K562 (cell line): ENCODE results near the gene CCDC141. TPM values are rescaled to one million over a fixed set of nuclear protein-coding genes. Genes with fewer than 3 reads are reported as not detected.

Source experiments
- ATAC-seq: fragments of 200-7000 bp; cut with Tn5 transposase; 3 replicates; pipeline ENCODE4 v1.9.1; 2020; ENCODE audit warnings: moderate library complexity
- BruUV-seq: library from RNA; stranded (reverse); fragments of 400-500 nt; replicated peaks from 2 replicates; lab custom pipeline; 2021; lab: Mats Ljungman, UMichigan
- CTCF ChIA-PET: fragments of 300-600 bp; formaldehyde crosslinking; extraction: SDS; loops from one replicate; lab custom pipeline; 2021; ENCODE audit warnings: low intra/inter-chr PET ratio; lab: Yijun Ruan, JAX
- POLR2A ChIA-PET: fragments of 300-600, 350-650 bp; sonication (Branson Sonifier 250); formaldehyde crosslinking; extraction: SDS; loops from one replicate; lab custom pipeline; 2021; ENCODE audit warnings: antibody characterized with exemption, inconsistent platforms; lab: Yijun Ruan, JAX
- DNase-seq, 4 experiments: peaks; one replicate each; pipeline versions ENCODE4 v3.0.0 to v3.0.0-alpha.2; 2011 to 2018; ENCODE audit warnings: low spot score in 3 of 4, mixed read lengths in 3 of 4; ENCODE audit errors: extremely low read depth in 1 of 4
- FAIRE-seq: peaks from 2 replicates; lab custom pipeline; 2011; peaks lifted over from hg19 to GRCh38; lab: Jason Lieb, UNC
- H2AFZ ChIP-seq: 2 replicates; pipeline ENCODE4 v1.6.0; 2011; ENCODE audit warnings: low read depth, low read length, control low read depth, inconsistent platforms
- H3K27ac ChIP-seq: fragments of 200-600 bp; 3 replicates; pipeline ENCODE4 v1.8.0; 2011; ENCODE audit warnings: low read depth, mild to moderate bottlenecking, control low read depth, inconsistent platforms, low read length, moderate library complexity, mixed read lengths; ENCODE audit errors: extremely low read depth
- H3K27me3 ChIP-seq, 2 experiments: fragments of 300-600 bp in 1 of 2; 2 replicates in 1 of 2; 3 replicates in 1 of 2; pipeline versions ENCODE4 v1.6.0 to v1.8.0; 2011; ENCODE audit warnings: inconsistent platforms in 2 of 2, low read length in 2 of 2, mild to moderate bottlenecking in 1 of 2, mixed read lengths in 1 of 2, moderate library complexity in 1 of 2; ENCODE audit not compliant: control insufficient read depth in 2 of 2, insufficient read depth in 2 of 2
- H3K36me3 ChIP-seq: fragments of 300-600 bp; 3 replicates; pipeline ENCODE4 v1.8.0; 2011; ENCODE audit warnings: mild to moderate bottlenecking, low read length, inconsistent platforms; ENCODE audit not compliant: control insufficient read depth, insufficient read depth
- H3K4me1 ChIP-seq, 2 experiments: fragments of 200-600 bp in 1 of 2; replicated peaks in 1 of 2; 2 replicates in 1 of 2; 3 replicates in 1 of 2; pipeline versions ENCODE4 v1.5.1 to v1.8.0; 2011; ENCODE audit warnings: inconsistent platforms in 2 of 2, low read length in 2 of 2, mild to moderate bottlenecking in 1 of 2, mixed read lengths in 1 of 2, moderate library complexity in 1 of 2; ENCODE audit not compliant: control insufficient read depth in 2 of 2, insufficient read depth in 2 of 2
- H3K4me2 ChIP-seq: 2 replicates; pipeline ENCODE4 v1.6.1; 2011; ENCODE audit warnings: low read length, control low read depth, inconsistent platforms, mixed read lengths; ENCODE audit not compliant: insufficient read depth
- H3K4me3 ChIP-seq: fragments of 200-600 bp; sonication (generic), shearing (Covaris generic); 2 replicates; pipeline ENCODE4 v1.5.1; 2016; ENCODE audit warnings: control low read depth, inconsistent platforms
- H3K79me2 ChIP-seq: fragments of 200-600 bp; 3 replicates; pipeline ENCODE4 v1.8.0; 2011; ENCODE audit warnings: low read length, inconsistent platforms; ENCODE audit not compliant: control insufficient read depth, insufficient read depth
- H3K9ac ChIP-seq, 2 experiments: 2 replicates each; pipeline versions ENCODE4 v1.6.0 to v1.6.1; 2011; ENCODE audit warnings: low read depth in 2 of 2, low read length in 2 of 2, control low read depth in 1 of 2, inconsistent platforms in 1 of 2, mild to moderate bottlenecking in 1 of 2, mixed read lengths in 1 of 2; ENCODE audit not compliant: insufficient read depth in 1 of 2
- H3K9me1 ChIP-seq: one replicate; pipeline ENCODE4 v1.6.0; 2011; ENCODE audit warnings: inconsistent platforms, mild to moderate bottlenecking, low read length, moderate library complexity; ENCODE audit not compliant: control insufficient read depth, insufficient read depth
- H3K9me3 ChIP-seq: replicated peaks from 2 replicates; pipeline ENCODE4 v1.5.1; 2011; ENCODE audit warnings: low read depth, low read length, inconsistent platforms; ENCODE audit not compliant: control insufficient read depth, insufficient read depth
- H4K20me1 ChIP-seq: replicated peaks from 2 replicates; pipeline ENCODE4 v1.6.1; 2011; ENCODE audit warnings: low read length, inconsistent platforms, mixed read lengths; ENCODE audit not compliant: control insufficient read depth, insufficient read depth
- ATF6 ChIP-seq: sonication (generic); formaldehyde crosslinking; IDR thresholded peaks from 2 replicates; pipeline ENCODE4 v1.4.0; 2020; ENCODE audit warnings: mild to moderate bottlenecking, missing genetic modification reagents
- CBX5 ChIP-seq: IDR thresholded peaks from 2 replicates; pipeline ENCODE4 v1.6.1; 2014; ENCODE audit warnings: low read depth, borderline replicate concordance
- GTF2B ChIP-seq: IDR thresholded peaks from 2 replicates; pipeline ENCODE4 v1.6.1; 2011; ENCODE audit not compliant: insufficient read length; ENCODE audit errors: extremely low read depth
- HCFC1 ChIP-seq: IDR thresholded peaks from 2 replicates; pipeline ENCODE4 v1.6.1; 2012; ENCODE audit warnings: low read depth, low read length, improper control_type of control experiment
- KDM2B ChIP-seq: fragments of 250-450 bp; sonication (Bioruptor Pico); IDR thresholded peaks from 2 replicates; pipeline ENCODE4 v1.8.0; 2021; ENCODE audit warnings: mild to moderate bottlenecking, moderate library complexity
- ZNF165 ChIP-seq: fragments of 250-450 bp; sonication (Bioruptor Pico); IDR thresholded peaks from 2 replicates; pipeline ENCODE4 v1.4.0; 2020; ENCODE audit warnings: borderline replicate concordance
- ZNF253 ChIP-seq: fragments of 250-450 bp; sonication (Bioruptor Pico); conservative IDR thresholded peaks from 2 replicates; pipeline ENCODE4 v1.6.1; 2021; ENCODE audit warnings: mild to moderate bottlenecking
- ZNF445 ChIP-seq: fragments of 250-450 bp; sonication (Bioruptor Pico); IDR thresholded peaks from 2 replicates; pipeline ENCODE4 v1.4.0; 2020; ENCODE audit warnings: low read depth, mild to moderate bottlenecking, moderate library complexity
- WGBS: fragments of 100-300 bp; shearing (Covaris generic); methylation state at CpG from one replicate; pipeline ENCODE4 v1.1.6; 2016; ENCODE audit warnings: low coverage, mixed read lengths; ENCODE audit not compliant: insufficient coverage; ENCODE audit errors: missing lambda C conversion rate; 5-methylcytosine and 5-hydroxymethylcytosine counted together
- in situ Hi-C: fragments of 300-500 bp; cut with MboI; formaldehyde crosslinking; loops from 4 replicates; pipeline ENCODE4 v1.15.0; 2018; ENCODE audit warnings: inconsistent platforms, mixed read lengths
- intact Hi-C: fragments of 100-400 bp; cut with micrococcal nuclease; formaldehyde crosslinking; loops from 2 replicates; pipeline ENCODE4 v1.14.2; 2022
- polyA plus RNA-seq, 8 experiments: library from polyadenylated mRNA; depleted of rRNA in 4 of 8; stranded (reverse) in 5 of 8; unstranded in 3 of 8; fragments of >200 nt; fragmentation: Nextera tagmentation in 2 of 8; fragmentation: Illumina TruSeq in 1 of 8; extraction: Ambion mirVana in 2 of 8; extraction: Trizol in 1 of 8; gene quantifications; 2 replicates each; pipeline versions ENCODE4 v1.2.1 to v1.2.3, GENCODE V29; 2011 to 2014; ENCODE audit warnings: inconsistent platforms in 1 of 8, missing spikeins in 1 of 8
- total RNA-seq, 7 experiments: library from RNA; depleted of rRNA in 6 of 7; stranded (reverse); fragments of >200 nt in 6 of 7; fragmentation: Illumina TruSeq in 2 of 7; extraction: Trizol in 2 of 7; gene quantifications; 2 replicates each; pipeline versions ENCODE4 v1.2.1 to v1.2.3, GENCODE V29; 2011 to 2021; ENCODE audit warnings: low replicate concordance in 1 of 7

The CCDC141 gene
- total and polyA plus RNA-seq, 9 of the 15 experiments (the other 6 are each of a cell fraction or from before 2014, with no cell fraction given): 0.09 TPM; not detected in 8

- FAIRE-seq: no peak
- CTCF ChIA-PET: no interaction called here
- BruUV-seq: no TSS peak
Measured at GRCh38 chr2:178783889-178784288, 266.0 kb downstream of the CCDC141 start.

GRCh38 chr2:178782236-178782635 lies 267.7 kb downstream of the CCDC141 start:
- Histone ChIP-seq H3K27ac (no peak overlapping the region), H3K4me1 (no peaks in the 10 kb centered on the region), H3K27me3 (no peaks in the 10 kb centered on the region; a peak in 1 of 5 replicates), H4K20me1 (no peaks in the 10 kb centered on the region), H3K9me3 (no peaks in the 10 kb centered on the region), H3K79me2 (no peaks in the 10 kb centered on the region), H3K36me3 (no peaks in the 10 kb centered on the region), H2AFZ (no peak overlapping the region), H3K4me2 (no peak overlapping the region), H3K9me1 (no peaks in the 10 kb centered on the region), H3K4me3 (no peak overlapping the region), H3K9ac (no peak overlapping the region)
- TF ChIP-seq GTF2B: no peak
- TF ChIP-seq KDM2B (CRISPR knock-in tag): no peak
- TF ChIP-seq HCFC1: no peak
- no peak for TF ChIP-seq ZNF165 (CRISPR knock-in tag)
- TF ChIP-seq ATF6 (CRISPR knock-in tag): no peak
- no peak for TF ChIP-seq CBX5
- ATAC-seq (no peak), DNase-seq (no peak), FAIRE-seq (no peak)
- CTCF ChIA-PET: no interaction called here
- WGBS: under 1% methylated on average over 7 of the region's 7 CpGs
- POLR2A ChIA-PET: interaction anchor here (1.1 kb wide), 1 partner anchor 19 kb away, joined by 4 read pairs; no protein-coding TSS in a partner anchor
- no TSS peak for BruUV-seq
- intact Hi-C loops (no loop called here), in situ Hi-C loops (no loop called here)

More at GRCh38 chr2:178783889-178784288, 266.0 kb downstream of the CCDC141 start:
- H3K4me1 ChIP-seq: no peaks in the 10 kb centered on the region
- in situ Hi-C loops: no loop called here
- H3K36me3 ChIP-seq: no peaks in the 10 kb centered on the region
- no peaks in the 10 kb centered on the region; a peak in 1 of 5 replicates for H3K27me3 ChIP-seq
- no peaks in the 10 kb centered on the region for H3K79me2 ChIP-seq
- H3K27ac ChIP-seq: no peak overlapping the region
- POLR2A ChIA-PET: interaction anchor here (0.7 kb wide), 1 partner anchor 88 kb away, joined by 4 read pairs; no protein-coding TSS in a partner anchor
- no peak overlapping the region for H3K9ac ChIP-seq
- 2% methylated on average over 10 of the region's 10 CpGs for WGBS
- intact Hi-C loops: no loop called here
- no peak for DNase-seq
- TF ChIP-seq ZNF253 (CRISPR knock-in tag) (no peak), ZNF445 (CRISPR knock-in tag) (no peak)
- TF ChIP-seq, all 486 proteins: peak for 0
- Histone ChIP-seq H3K9me3 (no peaks in the 10 kb centered on the region), H3K9me1 (no peaks in the 10 kb centered on the region), H4K20me1 (no peaks in the 10 kb centered on the region), H3K4me3 (no peak overlapping the region), H3K4me2 (no peak overlapping the region), H2AFZ (no peak overlapping the region)
- no peak for ATAC-seq
